Neuronal stem cell (in vitro differentiated cells): ENCODE data around the gene DCUN1D1.

ENCODE experiments used
- DNase-seq: peaks from one replicate; pipeline ENCODE4 v3.0.0-alpha.2; 2013; ENCODE audit warnings: low spot score
- H2AFZ ChIP-seq: one replicate; pipeline ENCODE4 v1.6.1; 2013; ENCODE audit warnings: mild to moderate bottlenecking, low read length, inconsistent platforms
- H2AK5ac ChIP-seq: 2 replicates; pipeline ENCODE4 v1.6.1; 2013; ENCODE audit warnings: low read depth, mild to moderate bottlenecking, inconsistent platforms, low read length, moderate library complexity, mixed read lengths
- H2BK120ac ChIP-seq: 2 replicates; pipeline ENCODE4 v1.6.1; 2013; ENCODE audit warnings: low read depth, mild to moderate bottlenecking, inconsistent platforms, low read length, moderate library complexity, mixed read lengths
- H2BK12ac ChIP-seq: one replicate; pipeline ENCODE4 v1.6.1; 2013; ENCODE audit warnings: low read length, inconsistent platforms
- H2BK15ac ChIP-seq: 2 replicates; pipeline ENCODE4 v1.6.1; 2013; ENCODE audit warnings: mild to moderate bottlenecking, low read length, inconsistent platforms, mixed read lengths
- H2BK5ac ChIP-seq: one replicate; pipeline ENCODE4 v1.6.1; 2013; ENCODE audit warnings: inconsistent platforms, mild to moderate bottlenecking, low read length, moderate library complexity
- H3K14ac ChIP-seq: one replicate; pipeline ENCODE4 v1.6.1; 2013; ENCODE audit warnings: low read length, inconsistent platforms
- H3K18ac ChIP-seq: 2 replicates; pipeline ENCODE4 v1.6.1; 2013; ENCODE audit warnings: low read length, inconsistent platforms
- H3K23ac ChIP-seq: 2 replicates; pipeline ENCODE4 v1.6.1; 2013; ENCODE audit warnings: low read depth, mild to moderate bottlenecking, mixed read lengths, low read length, inconsistent platforms; ENCODE audit not compliant: poor library complexity
- H3K27ac ChIP-seq: replicated peaks from 3 replicates; pipeline ENCODE4 v1.5.1; 2013; ENCODE audit warnings: low read length, inconsistent platforms
- H3K27me3 ChIP-seq, 3 experiments: 2 replicates each; pipeline ENCODE4 v1.6.1; 2013; ENCODE audit warnings: low read length in 3 of 3, mild to moderate bottlenecking in 2 of 3, inconsistent platforms in 1 of 3, low read depth in 1 of 3, mixed read lengths in 1 of 3, moderate library complexity in 1 of 3; ENCODE audit not compliant: control insufficient read depth in 3 of 3, insufficient read depth in 3 of 3
- H3K36me3 ChIP-seq, 2 donors: replicated peaks in 1 of 2; 2 replicates each; pipeline ENCODE4 v1.6.1; 2013; ENCODE audit warnings: low read length in 2 of 2; ENCODE audit not compliant: control insufficient read depth in 2 of 2, insufficient read depth in 2 of 2
- H3K4ac ChIP-seq: 2 replicates; pipeline ENCODE4 v1.6.1; 2013; ENCODE audit warnings: inconsistent platforms, mild to moderate bottlenecking, low read length, moderate library complexity
- H3K4me1 ChIP-seq, 2 donors: 1 replicate in 1 of 2; 2 replicates in 1 of 2; pipeline ENCODE4 v1.6.1; 2013; ENCODE audit warnings: low read length in 2 of 2, low read depth in 1 of 2; ENCODE audit not compliant: control insufficient read depth in 2 of 2, insufficient read depth in 1 of 2
- H3K4me2 ChIP-seq: one replicate; pipeline ENCODE4 v1.6.1; 2013; ENCODE audit warnings: mild to moderate bottlenecking, low read length, inconsistent platforms; ENCODE audit not compliant: insufficient read depth, poor library complexity, severe bottlenecking
- H3K4me3 ChIP-seq, 2 donors: 2 replicates each; pipeline ENCODE4 v1.5.1; 2013; ENCODE audit warnings: low read length in 2 of 2, mild to moderate bottlenecking in 2 of 2, inconsistent platforms in 1 of 2, moderate library complexity in 1 of 2
- H3K79me1 ChIP-seq: one replicate; pipeline ENCODE4 v1.6.1; 2013; ENCODE audit warnings: low read depth, mild to moderate bottlenecking, inconsistent platforms, low read length, moderate library complexity
- H3K9ac ChIP-seq: one replicate; pipeline ENCODE4 v1.6.1; 2013; ENCODE audit warnings: mild to moderate bottlenecking, low read depth, low read length, inconsistent platforms; ENCODE audit not compliant: poor library complexity
- H3K9me3 ChIP-seq, 2 donors: replicated peaks in 1 of 2; 2 replicates each; pipeline versions ENCODE3 to v1.6.1; 2013; ENCODE audit warnings: low read length in 2 of 2, mild to moderate bottlenecking in 2 of 2, inconsistent platforms in 1 of 2, low read depth in 1 of 2, mixed read lengths in 1 of 2, moderate library complexity in 1 of 2; ENCODE audit not compliant: control insufficient read depth in 2 of 2, insufficient read depth in 1 of 2
- H4K8ac ChIP-seq: one replicate; pipeline ENCODE4 v1.6.1; 2013; ENCODE audit warnings: low read depth, mild to moderate bottlenecking, inconsistent platforms, low read length, moderate library complexity
- H4K91ac ChIP-seq: one replicate; pipeline ENCODE4 v1.6.1; 2013; ENCODE audit warnings: low read length, low read depth, mild to moderate bottlenecking, inconsistent platforms; ENCODE audit not compliant: poor library complexity
- WGBS, 2 donors: extraction: QIAGEN DNeasy Blood & Tissue Kit; methylation state at CpG; one replicate each; pipeline ENCODE4 v1.1.7; 2013; ENCODE audit warnings: missing lambda C conversion rate in 2 of 2, mixed read lengths in 1 of 2; ENCODE audit not compliant: insufficient read length in 2 of 2, insufficient replicate concordance in 1 of 2; ENCODE audit errors: extremely low coverage in 2 of 2; 5-methylcytosine and 5-hydroxymethylcytosine counted together

Gene DCUN1D1

GRCh38 chr3:182947888-182948287 is 32.5 kb downstream of the DCUN1D1 start:
- no peak overlapping the region for H3K23ac ChIP-seq
- H3K9me3 ChIP-seq: peaks cover 2 to 7% of the 10 kb centered on the region in 2 donors
- no peak overlapping the region for H3K27ac ChIP-seq
- no peak overlapping the region for H4K8ac ChIP-seq
- no peak overlapping the region for H4K91ac ChIP-seq
- H2BK15ac ChIP-seq: no peak overlapping the region
- no peak overlapping the region for H3K14ac ChIP-seq
- no peak overlapping the region for H2BK5ac ChIP-seq
- no peak overlapping the region for H2AK5ac ChIP-seq
- H3K18ac ChIP-seq: no peak overlapping the region
- no peaks in the 10 kb centered on the region for H3K4me1 ChIP-seq
- H3K4me3 ChIP-seq: no peak overlapping the region
- H2BK12ac ChIP-seq: no peak overlapping the region
- H3K9ac ChIP-seq: no peak overlapping the region
- H3K79me1 ChIP-seq: peaks cover 1% of the 10 kb centered on the region
- no peak overlapping the region for H2BK120ac ChIP-seq
- H3K27me3 ChIP-seq: peaks cover 0 to 1% (median 0%) of the 10 kb centered on the region in 3 experiments
- no peak for DNase-seq
- no peak overlapping the region for H2AFZ ChIP-seq
- peaks cover 11 to 63% of the 10 kb centered on the region in 2 donors for H3K36me3 ChIP-seq
- H3K4me2 ChIP-seq: no peak overlapping the region
- no peak overlapping the region for H3K4ac ChIP-seq

- Histone ChIP-seq H2BK12ac (no peak overlapping the region), H3K79me1 (no peaks in the 10 kb centered on the region), H3K9me3 (no peaks in the 10 kb centered on the region), H3K27me3 (no peaks in the 10 kb centered on the region), H2BK5ac (no peak overlapping the region), H3K4me2 (no peak overlapping the region), H3K36me3 (peaks cover 4 to 34% of the 10 kb centered on the region in 2 donors), H2AFZ (no peak overlapping the region), H3K4me3 (no peak overlapping the region), H3K23ac (no peak overlapping the region), H3K4ac (no peak overlapping the region), H2BK120ac (no peak overlapping the region), H3K4me1 (no peaks in the 10 kb centered on the region), H2AK5ac (no peak overlapping the region), H3K18ac (no peak overlapping the region), H3K9ac (no peak overlapping the region), H4K8ac (no peak overlapping the region), H3K14ac (no peak overlapping the region), H4K91ac (no peak overlapping the region), H2BK15ac (no peak overlapping the region), H3K27ac (no peak overlapping the region)
- no CpG with 5 or more reads among the region's 3 CpGs for WGBS, 2 donors
- DNase-seq: no peak
These were observed 38.6 kb downstream of the DCUN1D1 start for GRCh38 chr3:182941719-182942118.

- no peak overlapping the region for H3K27ac ChIP-seq
- H3K9me3 ChIP-seq: no peaks in the 10 kb centered on the region
- no peak overlapping the region for H2BK120ac ChIP-seq
- H2BK12ac ChIP-seq: no peak overlapping the region
- H3K14ac ChIP-seq: no peak overlapping the region
- no peak overlapping the region for H3K4me2 ChIP-seq
- H3K27me3 ChIP-seq: no peaks in the 10 kb centered on the region
- no peak overlapping the region for H4K8ac ChIP-seq
- H2BK5ac ChIP-seq: no peak overlapping the region
- no peak overlapping the region for H3K18ac ChIP-seq
- peaks cover 0 to 2% of the 10 kb centered on the region in 2 donors for H3K4me1 ChIP-seq
- H2AFZ ChIP-seq: no peak overlapping the region
- no peak overlapping the region for H4K91ac ChIP-seq
- H3K23ac ChIP-seq: no peak overlapping the region
- no peak for DNase-seq
- no CpG with 5 or more reads among the region's 4 CpGs for WGBS, 2 donors
- H3K4me3 ChIP-seq: no peak overlapping the region
- no peaks in the 10 kb centered on the region for H3K79me1 ChIP-seq
- peaks cover 0 to 20% of the 10 kb centered on the region in 2 donors for H3K36me3 ChIP-seq
- no peak overlapping the region for H2BK15ac ChIP-seq
- no peak overlapping the region for H3K9ac ChIP-seq
- no peak overlapping the region for H3K4ac ChIP-seq
- no peak overlapping the region for H2AK5ac ChIP-seq
These were observed 40.0 kb downstream of the DCUN1D1 start for GRCh38 chr3:182940266-182940808.

DNA sequence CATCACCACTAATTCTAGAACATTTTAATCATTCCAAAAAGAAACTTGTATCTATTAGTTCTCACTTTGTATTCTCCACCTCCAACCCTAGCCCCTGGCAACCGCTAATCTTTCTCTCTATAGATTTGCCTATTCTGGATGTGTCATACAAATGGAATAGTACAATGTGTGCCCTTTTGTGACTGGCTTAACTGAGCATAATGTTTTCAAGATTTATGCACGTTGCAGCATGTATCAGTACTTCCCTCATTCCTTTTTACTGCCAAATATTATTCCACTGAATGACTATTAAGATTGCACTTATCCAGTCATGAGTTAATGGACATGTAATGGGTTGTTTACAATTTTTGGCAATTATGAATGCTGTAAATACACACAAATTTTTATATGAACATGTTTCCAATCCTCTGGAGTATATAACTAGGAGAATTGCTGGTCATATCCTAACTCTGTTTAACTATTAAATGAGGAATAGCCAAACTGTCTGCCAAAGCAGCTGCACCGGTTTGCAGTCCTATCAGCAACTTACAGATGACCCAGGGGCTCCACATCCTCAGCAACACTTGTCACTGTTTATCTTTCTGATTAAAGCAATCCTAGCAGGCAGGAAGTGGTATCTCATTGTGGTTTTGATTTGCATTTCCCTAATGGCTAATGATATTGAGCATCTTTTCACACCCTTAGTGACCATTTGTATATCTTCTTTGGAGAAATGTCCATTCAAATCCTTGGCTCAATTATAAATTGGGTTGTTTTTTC is 42.9 kb downstream of the DCUN1D1 start:
- DNase-seq: no peak
- Histone ChIP-seq H2BK120ac (no peak overlapping the region), H4K91ac (no peak overlapping the region), H3K9ac (no peak overlapping the region), H3K14ac (no peak overlapping the region), H2AFZ (no peak overlapping the region), H3K4ac (no peak overlapping the region), H3K18ac (no peak overlapping the region), H3K4me3 (no peak overlapping the region), H3K4me2 (no peak overlapping the region), H3K23ac (no peak overlapping the region), H3K27ac (no peak overlapping the region), H3K4me1 (peaks cover 0 to 2% of the 10 kb centered on the region in 2 donors), H3K79me1 (no peaks in the 10 kb centered on the region), H2BK5ac (no peak overlapping the region), H3K9me3 (peaks cover 2 to 5% of the 10 kb centered on the region in 2 donors), H2BK12ac (no peak overlapping the region), H4K8ac (no peak overlapping the region), H3K36me3 (peaks cover 0 to 9% of the 10 kb centered on the region in 2 donors), H2AK5ac (no peak overlapping the region), H2BK15ac (no peak overlapping the region), H3K27me3 (no peaks in the 10 kb centered on the region)
- WGBS, 2 donors: no CpG with 5 or more reads among the region's 3 CpGs
